ENCODE measurements around the gene GTF2A2. TPM values are rescaled to one million over a fixed set of nuclear protein-coding genes. Genes with fewer than 3 reads are reported as not detected.

GTF2A2 gene
- total RNA-seq, 6 experiments from 2014 or later, result 162 to 183 (median 183) TPM

DNA sequence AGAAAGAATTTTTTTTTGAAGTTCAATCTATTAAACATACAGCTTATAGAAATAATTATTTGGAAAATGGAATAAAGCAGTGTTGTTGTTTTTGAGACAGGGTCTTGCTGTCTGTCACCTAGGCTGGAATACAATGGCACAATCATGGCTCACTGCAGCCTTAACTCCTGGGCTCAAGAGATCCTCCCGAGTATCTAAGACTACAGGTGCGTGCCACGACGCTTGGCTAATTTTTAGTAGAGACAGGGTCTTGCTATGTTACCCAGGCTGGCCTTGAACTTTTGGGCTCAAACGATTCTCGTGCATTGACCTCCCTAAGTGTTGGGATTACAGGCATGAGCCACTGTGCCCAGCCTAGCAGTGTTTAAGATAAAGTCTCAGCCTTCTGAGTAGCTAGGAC lies 23.0 kb upstream of the GTF2A2 start:
- TF ChIP-seq, protein P1, sequence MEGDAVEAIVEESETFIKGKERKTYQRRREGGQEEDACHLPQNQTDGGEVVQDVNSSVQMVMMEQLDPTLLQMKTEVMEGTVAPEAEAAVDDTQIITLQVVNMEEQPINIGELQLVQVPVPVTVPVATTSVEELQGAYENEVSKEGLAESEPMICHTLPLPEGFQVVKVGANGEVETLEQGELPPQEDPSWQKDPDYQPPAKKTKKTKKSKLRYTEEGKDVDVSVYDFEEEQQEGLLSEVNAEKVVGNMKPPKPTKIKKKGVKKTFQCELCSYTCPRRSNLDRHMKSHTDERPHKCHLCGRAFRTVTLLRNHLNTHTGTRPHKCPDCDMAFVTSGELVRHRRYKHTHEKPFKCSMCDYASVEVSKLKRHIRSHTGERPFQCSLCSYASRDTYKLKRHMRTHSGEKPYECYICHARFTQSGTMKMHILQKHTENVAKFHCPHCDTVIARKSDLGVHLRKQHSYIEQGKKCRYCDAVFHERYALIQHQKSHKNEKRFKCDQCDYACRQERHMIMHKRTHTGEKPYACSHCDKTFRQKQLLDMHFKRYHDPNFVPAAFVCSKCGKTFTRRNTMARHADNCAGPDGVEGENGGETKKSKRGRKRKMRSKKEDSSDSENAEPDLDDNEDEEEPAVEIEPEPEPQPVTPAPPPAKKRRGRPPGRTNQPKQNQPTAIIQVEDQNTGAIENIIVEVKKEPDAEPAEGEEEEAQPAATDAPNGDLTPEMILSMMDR (IDR thresholded peaks at IDR 0.05), result no peak
- H3K27me3 Mint-ChIP-seq (ENCODE audit: insufficient read depth), result no peaks in the 10 kb centered on the region
- peaks cover 16% of the 10 kb centered on the region for H3K4me1 Mint-ChIP-seq (ENCODE audit: low read depth)
- no peak for DNase-seq
- H3K27ac Mint-ChIP-seq, result no peak overlapping the region
- H3K4me3 Mint-ChIP-seq, result no peak overlapping the region
- peaks cover 16% of the 10 kb centered on the region for H3K36me3 Mint-ChIP-seq (ENCODE audit: low read depth)
- H3K9me3 Mint-ChIP-seq, result no peaks in the 10 kb centered on the region

DNA sequence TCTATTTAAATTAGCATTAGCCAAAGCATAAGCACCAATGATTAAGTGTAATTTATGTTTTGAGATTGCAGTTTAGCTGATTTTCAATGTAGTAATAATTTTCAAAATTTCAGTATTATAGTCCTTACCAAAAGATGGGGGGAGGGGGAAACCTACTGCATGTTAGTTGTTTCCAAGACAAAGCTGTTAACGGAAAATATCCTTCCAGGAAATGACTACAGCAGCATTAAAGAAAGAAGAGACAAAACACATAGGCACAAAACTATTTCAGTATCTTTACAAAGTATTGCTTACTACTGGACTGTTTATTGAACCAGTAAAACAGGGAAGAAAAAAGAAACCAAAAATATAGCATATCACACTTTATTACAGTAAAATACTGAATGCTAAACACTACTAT lies 21.3 kb upstream of the GTF2A2 start:
- DNase-seq, result no peak
- peaks cover 16% of the 10 kb centered on the region for H3K36me3 Mint-ChIP-seq (ENCODE audit: low read depth)
- H3K27ac Mint-ChIP-seq, result no peak overlapping the region
- no peaks in the 10 kb centered on the region for H3K9me3 Mint-ChIP-seq
- H3K4me3 Mint-ChIP-seq, result no peak overlapping the region
- TF ChIP-seq, protein P1 (IDR thresholded peaks at IDR 0.05), result no peak
- H3K27me3 Mint-ChIP-seq (ENCODE audit: insufficient read depth), result no peaks in the 10 kb centered on the region
- peaks cover 14% of the 10 kb centered on the region; the same call in 1 of the 2 replicates for H3K4me1 Mint-ChIP-seq (ENCODE audit: low read depth)

DNA sequence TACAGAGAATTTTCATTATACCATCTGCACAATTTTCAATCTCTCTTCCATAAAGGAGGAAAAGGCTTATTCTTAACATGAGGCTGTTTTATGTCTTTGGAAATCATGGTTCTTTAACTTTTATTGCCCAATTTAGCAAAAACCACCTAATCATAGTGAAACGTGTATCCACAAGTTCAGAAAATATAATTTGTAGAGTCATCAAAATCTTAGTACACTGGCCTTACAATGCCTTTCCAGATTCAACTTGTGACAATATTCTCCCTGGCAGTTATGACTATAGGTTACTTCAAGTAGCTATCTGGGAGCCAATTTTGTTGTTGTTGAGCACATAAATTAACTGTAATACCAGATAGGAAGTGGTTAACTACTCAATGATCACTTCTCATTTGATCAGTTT lies 20.9 kb upstream of the GTF2A2 start:
- Mint-ChIP-seq H3K4me1 (ENCODE audit: low read depth) (peaks cover 13% of the 10 kb centered on the region; the same call in 1 of the 2 replicates), H3K27me3 (ENCODE audit: insufficient read depth) (no peaks in the 10 kb centered on the region), H3K4me3 (no peak overlapping the region), H3K36me3 (ENCODE audit: low read depth) (peaks cover 14% of the 10 kb centered on the region), H3K9me3 (no peaks in the 10 kb centered on the region), H3K27ac (no peak overlapping the region)
- TF ChIP-seq, protein P1 (IDR thresholded peaks at IDR 0.05), result no peak
- no peak for DNase-seq

DNA sequence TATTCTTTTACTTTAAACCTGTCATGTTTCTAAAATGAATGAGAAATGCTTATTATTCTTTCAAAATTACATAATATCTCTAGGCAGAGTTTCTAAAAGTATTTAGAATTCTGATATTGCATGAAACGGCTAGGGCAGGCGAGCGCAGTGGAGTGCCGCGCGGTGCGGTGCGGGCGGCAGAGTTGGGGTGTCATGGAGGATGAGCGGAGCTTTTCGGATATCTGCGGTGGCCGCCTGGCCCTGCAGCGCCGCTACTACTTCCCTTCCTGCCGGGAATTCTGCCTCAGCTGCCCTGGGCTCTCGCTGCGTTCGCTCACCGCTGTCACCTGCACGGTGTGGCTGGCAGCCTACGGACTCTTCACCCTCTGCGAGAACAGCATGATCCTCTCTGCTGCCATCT lies 19.2 kb upstream of the GTF2A2 start:
- Mint-ChIP-seq H3K36me3 (ENCODE audit: low read depth) (peaks cover 16% of the 10 kb centered on the region; the same call in 1 of the 2 replicates), H3K27me3 (ENCODE audit: insufficient read depth) (no peaks in the 10 kb centered on the region), H3K27ac (no peak overlapping the region), H3K4me1 (ENCODE audit: low read depth) (peaks cover 11% of the 10 kb centered on the region; the same call in 1 of the 2 replicates), H3K4me3 (no peak overlapping the region), H3K9me3 (no peaks in the 10 kb centered on the region)
- TF ChIP-seq, protein P1 (IDR thresholded peaks at IDR 0.05), result no peak
- DNase-seq, result no peak

DNA sequence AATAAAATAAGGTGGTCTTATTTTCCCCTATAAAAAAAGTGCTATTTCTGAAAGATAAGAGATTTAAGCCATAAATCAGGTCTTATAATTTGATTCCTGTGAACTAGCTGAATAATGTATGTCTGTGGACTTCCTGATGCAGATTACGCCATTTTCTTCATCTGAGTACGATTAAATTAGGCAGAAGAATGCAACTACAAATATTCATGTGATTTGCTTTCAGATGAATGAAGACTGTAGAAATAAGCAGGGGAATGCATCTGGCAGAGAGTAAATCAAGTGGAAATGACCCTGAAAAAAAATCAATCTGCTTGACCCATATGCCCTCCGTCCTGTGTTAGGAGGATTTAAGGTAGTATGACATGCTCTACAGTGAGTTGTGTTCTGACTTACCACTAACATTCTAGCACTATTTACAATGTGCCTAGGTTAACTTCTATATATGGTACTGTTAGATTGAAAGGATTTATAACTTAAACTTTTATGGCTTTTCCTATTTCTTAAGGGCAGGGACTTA lies 17.1 kb upstream of the GTF2A2 start:
- H3K27me3 Mint-ChIP-seq (ENCODE audit: insufficient read depth), result no peaks in the 10 kb centered on the region

More for the DNA sequence above, 17.1 kb upstream of the GTF2A2 start:
- Mint-ChIP-seq H3K27ac (no peak overlapping the region), H3K36me3 (ENCODE audit: low read depth) (peaks cover 26% of the 10 kb centered on the region; the same call in 1 of the 2 replicates), H3K9me3 (no peaks in the 10 kb centered on the region), H3K4me3 (no peak overlapping the region), H3K4me1 (ENCODE audit: low read depth) (peaks cover 10% of the 10 kb centered on the region; the same call in 1 of the 2 replicates)
- DNase-seq, result no peak
- TF ChIP-seq, protein P1 (IDR thresholded peaks at IDR 0.05), result no peak
